ENCODE results near the gene TMSB4Y.

The TMSB4Y gene

DNA sequence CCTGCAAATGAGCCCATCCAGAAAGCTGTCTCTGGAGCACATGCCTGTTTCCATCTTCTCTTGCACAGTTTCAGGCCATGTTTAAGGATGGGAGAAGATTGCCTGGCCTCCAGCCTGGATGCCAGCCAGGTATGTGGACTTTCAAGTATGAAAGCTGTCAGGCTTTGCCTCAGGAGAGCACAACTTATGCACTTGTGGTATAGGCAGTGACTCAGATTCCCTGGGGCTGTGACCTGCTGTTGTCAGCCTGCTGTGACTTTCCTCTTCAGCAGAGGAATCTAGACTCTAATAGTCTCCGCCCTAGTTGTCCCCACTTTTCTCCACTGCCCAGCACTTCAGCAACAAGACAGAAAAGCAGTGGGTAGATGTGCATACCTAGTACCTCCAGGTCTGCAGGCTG is 51.0 kb downstream of the TMSB4Y start:
- Histone ChIP-seq H3K36me3 (ENCODE audit: control insufficient read depth, insufficient read depth, low read length) (no peaks in the 10 kb centered on the region), H3K27ac (ENCODE audit: low read depth, low read length) (no peak overlapping the region), H3K9me3 (ENCODE audit: control insufficient read depth, insufficient read depth, low read length) (no peaks in the 10 kb centered on the region), H3K9ac (ENCODE audit: low read depth, low read length) (no peak overlapping the region), H3K4me3 (ENCODE audit: low read depth, low read length) (no peak overlapping the region), H3K27me3 (ENCODE audit: control insufficient read depth, insufficient read depth, low read length) (no peaks in the 10 kb centered on the region), H3K4me1 (ENCODE audit: control insufficient read depth, insufficient read depth, low read length) (no peaks in the 10 kb centered on the region)
